Measurements from ENCODE around the gene GRAP.

GRAP gene

GRCh38 chr17:19001907-19002590, 44.7 kb downstream of the GRAP start:
- H3K4me3 ChIP-seq (ENCODE audit: low read depth, low read length): no peak overlapping the region
- DNase-seq (ENCODE audit: low read depth): no peak
- no peak for TF ChIP-seq MYC (IDR thresholded peaks at IDR 0.05; ENCODE audit: low read depth, low read length)
- TF ChIP-seq, protein P1, sequence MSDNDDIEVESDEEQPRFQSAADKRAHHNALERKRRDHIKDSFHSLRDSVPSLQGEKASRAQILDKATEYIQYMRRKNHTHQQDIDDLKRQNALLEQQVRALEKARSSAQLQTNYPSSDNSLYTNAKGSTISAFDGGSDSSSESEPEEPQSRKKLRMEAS (IDR thresholded peaks at IDR 0.05; ENCODE audit: low read depth, low read length): no peak
- TF ChIP-seq POLR2A (IDR thresholded peaks at IDR 0.05; ENCODE audit: extremely low read depth, insufficient read length): no peak
- TF ChIP-seq, protein P2, sequence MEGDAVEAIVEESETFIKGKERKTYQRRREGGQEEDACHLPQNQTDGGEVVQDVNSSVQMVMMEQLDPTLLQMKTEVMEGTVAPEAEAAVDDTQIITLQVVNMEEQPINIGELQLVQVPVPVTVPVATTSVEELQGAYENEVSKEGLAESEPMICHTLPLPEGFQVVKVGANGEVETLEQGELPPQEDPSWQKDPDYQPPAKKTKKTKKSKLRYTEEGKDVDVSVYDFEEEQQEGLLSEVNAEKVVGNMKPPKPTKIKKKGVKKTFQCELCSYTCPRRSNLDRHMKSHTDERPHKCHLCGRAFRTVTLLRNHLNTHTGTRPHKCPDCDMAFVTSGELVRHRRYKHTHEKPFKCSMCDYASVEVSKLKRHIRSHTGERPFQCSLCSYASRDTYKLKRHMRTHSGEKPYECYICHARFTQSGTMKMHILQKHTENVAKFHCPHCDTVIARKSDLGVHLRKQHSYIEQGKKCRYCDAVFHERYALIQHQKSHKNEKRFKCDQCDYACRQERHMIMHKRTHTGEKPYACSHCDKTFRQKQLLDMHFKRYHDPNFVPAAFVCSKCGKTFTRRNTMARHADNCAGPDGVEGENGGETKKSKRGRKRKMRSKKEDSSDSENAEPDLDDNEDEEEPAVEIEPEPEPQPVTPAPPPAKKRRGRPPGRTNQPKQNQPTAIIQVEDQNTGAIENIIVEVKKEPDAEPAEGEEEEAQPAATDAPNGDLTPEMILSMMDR (IDR thresholded peaks at IDR 0.05; ENCODE audit: low read depth, low read length): no peak

GRCh38 chr17:19000531-19001325, 46.0 kb downstream of the GRAP start:
- TF ChIP-seq POLR2A (IDR thresholded peaks at IDR 0.05; ENCODE audit: extremely low read depth, insufficient read length) (no peak), MYC (IDR thresholded peaks at IDR 0.05; ENCODE audit: low read depth, low read length) (no peak)
- TF ChIP-seq, protein P2 (IDR thresholded peaks at IDR 0.05; ENCODE audit: low read depth, low read length): no peak
- TF ChIP-seq, protein P1 (IDR thresholded peaks at IDR 0.05; ENCODE audit: low read depth, low read length): no peak
- DNase-seq (ENCODE audit: low read depth): no peak
- no peak overlapping the region for H3K4me3 ChIP-seq (ENCODE audit: low read depth, low read length)

DNA sequence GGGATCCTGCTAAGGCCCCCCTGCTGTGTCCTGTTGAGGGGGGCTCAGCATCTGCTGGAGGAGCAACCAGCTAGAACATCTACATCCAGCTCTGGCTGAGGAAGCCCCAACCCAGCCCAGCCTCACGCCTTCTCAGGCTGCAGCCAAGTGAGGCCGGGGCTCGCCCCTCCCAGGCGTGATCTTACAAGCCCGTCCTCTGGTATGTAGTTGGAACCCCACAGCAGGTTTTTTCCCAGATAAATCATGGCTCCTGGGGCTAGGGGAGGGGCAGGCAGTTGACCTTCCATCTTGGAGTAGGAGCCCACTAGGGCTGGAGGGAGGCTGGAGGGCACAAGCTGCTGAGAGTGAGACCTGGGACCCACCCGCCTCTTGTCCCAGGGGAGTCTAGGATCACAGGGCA, 46.8 kb downstream of the GRAP start:
- no peak overlapping the region for H3K4me3 ChIP-seq (ENCODE audit: low read depth, low read length)
- no peak for DNase-seq (ENCODE audit: low read depth)
- TF ChIP-seq MYC (IDR thresholded peaks at IDR 0.05; ENCODE audit: low read depth, low read length) (no peak), POLR2A (IDR thresholded peaks at IDR 0.05; ENCODE audit: extremely low read depth, insufficient read length) (no peak)
- TF ChIP-seq, protein P1 (IDR thresholded peaks at IDR 0.05; ENCODE audit: low read depth, low read length): no peak
- TF ChIP-seq, protein P2 (IDR thresholded peaks at IDR 0.05; ENCODE audit: low read depth, low read length): no peak

DNA sequence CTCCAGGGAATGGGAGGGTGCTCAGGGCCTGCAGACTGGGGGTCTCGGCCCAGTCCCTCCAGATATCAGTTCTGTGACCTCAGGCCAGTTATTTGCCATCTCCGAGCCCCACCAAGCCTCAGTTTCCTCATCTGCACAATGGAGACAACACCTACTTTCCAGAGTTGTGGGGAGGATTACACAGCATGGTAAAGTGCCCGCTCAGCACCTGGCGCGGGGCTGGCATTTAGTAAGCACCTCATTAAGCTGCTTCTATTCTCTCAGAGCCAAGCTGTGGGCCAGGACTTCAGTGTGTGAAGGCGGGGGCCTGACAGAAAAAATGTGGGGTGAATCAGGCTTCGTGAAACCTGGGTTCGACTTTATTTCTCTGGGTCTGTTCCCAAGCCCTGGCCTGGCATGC, 47.4 kb downstream of the GRAP start:
- TF ChIP-seq MYC (IDR thresholded peaks at IDR 0.05; ENCODE audit: low read depth, low read length) (no peak), POLR2A (IDR thresholded peaks at IDR 0.05; ENCODE audit: extremely low read depth, insufficient read length) (no peak)
- TF ChIP-seq, protein P2 (IDR thresholded peaks at IDR 0.05; ENCODE audit: low read depth, low read length): no peak
- TF ChIP-seq, protein P1 (IDR thresholded peaks at IDR 0.05; ENCODE audit: low read depth, low read length): no peak
- no peak overlapping the region for H3K4me3 ChIP-seq (ENCODE audit: low read depth, low read length)
- DNase-seq (ENCODE audit: low read depth): no peak

GRCh38 chr17:18997650-18998196, 49.0 kb downstream of the GRAP start:
- DNase-seq (ENCODE audit: low read depth): no peak
- TF ChIP-seq POLR2A (IDR thresholded peaks at IDR 0.05; ENCODE audit: extremely low read depth, insufficient read length): no peak
- TF ChIP-seq, protein P2 (IDR thresholded peaks at IDR 0.05; ENCODE audit: low read depth, low read length): no peak
- no peak for TF ChIP-seq MYC (IDR thresholded peaks at IDR 0.05; ENCODE audit: low read depth, low read length)
- TF ChIP-seq, protein P1 (IDR thresholded peaks at IDR 0.05; ENCODE audit: low read depth, low read length): no peak
- no peak overlapping the region for H3K4me3 ChIP-seq (ENCODE audit: low read depth, low read length)
